ENCODE results near the gene GCHFR. TPM values are rescaled to one million over a fixed set of nuclear protein-coding genes. Genes with fewer than 3 reads are reported as not detected.

Gene GCHFR
- polyA plus RNA-seq, 1 of the 3 experiments (the other 2 are of a cell fraction): 0.67 TPM

- no peak for TF ChIP-seq REST (IDR thresholded peaks at IDR 0.05; ENCODE audit: low read depth, low read length)
- TF ChIP-seq, protein P1, sequence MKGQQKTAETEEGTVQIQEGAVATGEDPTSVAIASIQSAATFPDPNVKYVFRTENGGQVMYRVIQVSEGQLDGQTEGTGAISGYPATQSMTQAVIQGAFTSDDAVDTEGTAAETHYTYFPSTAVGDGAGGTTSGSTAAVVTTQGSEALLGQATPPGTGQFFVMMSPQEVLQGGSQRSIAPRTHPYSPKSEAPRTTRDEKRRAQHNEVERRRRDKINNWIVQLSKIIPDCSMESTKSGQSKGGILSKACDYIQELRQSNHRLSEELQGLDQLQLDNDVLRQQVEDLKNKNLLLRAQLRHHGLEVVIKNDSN (IDR thresholded peaks at IDR 0.05; ENCODE audit: borderline replicate concordance, low read depth): no peak
- no peak for TF ChIP-seq SMC3 (IDR thresholded peaks at IDR 0.05; ENCODE audit: low read depth, low read length)
These were observed 39.2 kb downstream of the GCHFR start (continued) for GRCh38 chr15:40803076-40803475.

GRCh38 chr15:40803688-40804087 lies 39.8 kb downstream of the GCHFR start:
- Histone ChIP-seq H3K9me2 (no peaks in the 10 kb centered on the region), H3K36me3 (replicated peaks in 1 of 2; ENCODE audit: control insufficient read depth in 1 of 2, insufficient read depth in 2 of 2, low read length in 1 of 2) (peaks cover 0 to 9% of the 10 kb centered on the region in 2 experiments), H3K79me2 (ENCODE audit: insufficient read depth) (peaks cover 81% of the 10 kb centered on the region), H3K4me1 (ENCODE audit: control insufficient read depth in 1 of 2, insufficient read depth in 2 of 2, low read depth in 1 of 2, low read length in 1 of 2) (peaks cover 4 to 13% of the 10 kb centered on the region in 2 experiments; a peak in 1 of 4 replicates), H3K27ac (ENCODE audit: low read depth in 2 of 2, low read length in 1 of 2) (no peak overlapping the region), H3K4me2 (no peak overlapping the region), H3F3A (replicated peaks; ENCODE audit: insufficient read depth) (no peaks in the 10 kb centered on the region), H4K20me1 (ENCODE audit: insufficient read depth) (no peaks in the 10 kb centered on the region), H2AFZ (ENCODE audit: low read depth) (no peak overlapping the region), H3K9me3 (no peaks in the 10 kb centered on the region), H3K4me3 (ENCODE audit: low read depth in 2 of 2, low read length in 1 of 2) (no peak overlapping the region), H3K27me3 (ENCODE audit: insufficient read depth) (no peaks in the 10 kb centered on the region), H3K9ac (no peak overlapping the region)
- DNase-seq: no peak
- ChIA-PET POLR2A (no interaction called here), CTCF (interaction anchor here (0.9 to 2.4 kb wide), 6 partner anchors 15 to 91 kb away, joined by 3 to 15 read pairs (median 4); partner anchors contain the start of gene VPS18)
- WGBS (ENCODE audit: low lambda C conversion rate): 96% methylated on average over 1 of the region's 1 CpG
- TF ChIP-seq, protein P2, sequence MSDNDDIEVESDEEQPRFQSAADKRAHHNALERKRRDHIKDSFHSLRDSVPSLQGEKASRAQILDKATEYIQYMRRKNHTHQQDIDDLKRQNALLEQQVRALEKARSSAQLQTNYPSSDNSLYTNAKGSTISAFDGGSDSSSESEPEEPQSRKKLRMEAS (IDR thresholded peaks at IDR 0.05; ENCODE audit: low read depth): no peak
- TF ChIP-seq SMC3 (IDR thresholded peaks at IDR 0.05; ENCODE audit: low read depth, low read length): no peak

DNA sequence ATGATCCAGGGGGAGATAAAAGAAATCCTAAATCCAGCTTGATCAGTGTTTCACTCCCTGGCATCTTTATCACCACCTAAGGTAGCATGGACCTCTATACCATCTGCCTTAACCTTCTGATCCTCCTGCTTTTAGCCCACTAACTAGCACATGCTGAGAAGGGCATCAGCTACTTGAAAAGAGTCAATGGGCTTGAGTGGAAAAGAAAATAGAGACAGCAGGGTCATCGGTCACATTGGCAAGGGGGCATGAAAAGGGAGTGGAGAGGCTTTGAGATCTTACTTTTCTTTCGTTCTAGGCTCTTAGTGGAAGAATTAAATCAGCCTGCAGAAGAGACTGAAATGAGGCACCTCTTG lies 42.8 kb downstream of the GCHFR start:
- Histone ChIP-seq H3K4me1 (ENCODE audit: control insufficient read depth in 1 of 2, insufficient read depth in 2 of 2, low read depth in 1 of 2, low read length in 1 of 2) (peaks cover 4 to 15% of the 10 kb centered on the region in 2 experiments; a peak in 1 of 4 replicates), H2AFZ (ENCODE audit: low read depth) (peak overlapping the region; percentile 99), H3K4me3 (ENCODE audit: low read depth in 2 of 2, low read length in 1 of 2) (peak overlapping the region; percentile 94 to 98), H3K9me2 (no peaks in the 10 kb centered on the region), H3K9ac (peak overlapping the region; percentile 82), H3F3A (replicated peaks; ENCODE audit: insufficient read depth) (no peaks in the 10 kb centered on the region), H3K27ac (ENCODE audit: low read depth in 2 of 2, low read length in 1 of 2) (peak overlapping the region; percentile 75 to 95; a peak in 3 of 4 replicates), H3K9me3 (no peaks in the 10 kb centered on the region), H3K36me3 (replicated peaks in 1 of 2; ENCODE audit: control insufficient read depth in 1 of 2, insufficient read depth in 2 of 2, low read length in 1 of 2) (peaks cover 18 to 21% of the 10 kb centered on the region in 2 experiments), H3K79me2 (ENCODE audit: insufficient read depth) (peaks cover 70% of the 10 kb centered on the region), H3K27me3 (ENCODE audit: insufficient read depth) (no peaks in the 10 kb centered on the region), H4K20me1 (ENCODE audit: insufficient read depth) (no peaks in the 10 kb centered on the region), H3K4me2 (peak overlapping the region; percentile 96)
- 0% methylated on average over 2 of the region's 2 CpGs for WGBS (ENCODE audit: low lambda C conversion rate)
- DNase-seq: peak; percentile 30
- ChIA-PET POLR2A (interaction anchor here (0.6 to 1.1 kb wide), 2 partner anchors 88 to 485 kb away, joined by 3 read pairs; partner anchors contain the start of gene VPS18), CTCF (interaction anchor here (1.0 to 2.9 kb wide), 3 partner anchors 60 to 97 kb away, joined by 3 to 11 read pairs (median 6); no protein-coding TSS in a partner anchor)
- TF ChIP-seq MXI1 (IDR thresholded peaks at IDR 0.05; ENCODE audit: low read depth, low read length) (peak; percentile 56; the same call in 1 of the 2 replicates), GABPA (IDR thresholded peaks at IDR 0.05; ENCODE audit: low read depth) (no peak), TAF1 (IDR thresholded peaks at IDR 0.05; ENCODE audit: borderline replicate concordance, low read depth, low read length) (0 out of 2 replicates have a peak, but pooled peaks have one; percentile 0)

All from SK-N-SH (cell line).